ENCODE results near the gene DPEP2.
"Not testable (repeated sequence)": the region's sequence is repeated elsewhere in the genome, so short reads cannot be mapped to it uniquely, and the experiment has no call there.

The DPEP2 gene, protein sequence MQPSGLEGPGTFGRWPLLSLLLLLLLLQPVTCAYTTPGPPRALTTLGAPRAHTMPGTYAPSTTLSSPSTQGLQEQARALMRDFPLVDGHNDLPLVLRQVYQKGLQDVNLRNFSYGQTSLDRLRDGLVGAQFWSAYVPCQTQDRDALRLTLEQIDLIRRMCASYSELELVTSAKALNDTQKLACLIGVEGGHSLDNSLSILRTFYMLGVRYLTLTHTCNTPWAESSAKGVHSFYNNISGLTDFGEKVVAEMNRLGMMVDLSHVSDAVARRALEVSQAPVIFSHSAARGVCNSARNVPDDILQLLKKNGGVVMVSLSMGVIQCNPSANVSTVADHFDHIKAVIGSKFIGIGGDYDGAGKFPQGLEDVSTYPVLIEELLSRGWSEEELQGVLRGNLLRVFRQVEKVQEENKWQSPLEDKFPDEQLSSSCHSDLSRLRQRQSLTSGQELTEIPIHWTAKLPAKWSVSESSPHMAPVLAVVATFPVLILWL

DNA sequence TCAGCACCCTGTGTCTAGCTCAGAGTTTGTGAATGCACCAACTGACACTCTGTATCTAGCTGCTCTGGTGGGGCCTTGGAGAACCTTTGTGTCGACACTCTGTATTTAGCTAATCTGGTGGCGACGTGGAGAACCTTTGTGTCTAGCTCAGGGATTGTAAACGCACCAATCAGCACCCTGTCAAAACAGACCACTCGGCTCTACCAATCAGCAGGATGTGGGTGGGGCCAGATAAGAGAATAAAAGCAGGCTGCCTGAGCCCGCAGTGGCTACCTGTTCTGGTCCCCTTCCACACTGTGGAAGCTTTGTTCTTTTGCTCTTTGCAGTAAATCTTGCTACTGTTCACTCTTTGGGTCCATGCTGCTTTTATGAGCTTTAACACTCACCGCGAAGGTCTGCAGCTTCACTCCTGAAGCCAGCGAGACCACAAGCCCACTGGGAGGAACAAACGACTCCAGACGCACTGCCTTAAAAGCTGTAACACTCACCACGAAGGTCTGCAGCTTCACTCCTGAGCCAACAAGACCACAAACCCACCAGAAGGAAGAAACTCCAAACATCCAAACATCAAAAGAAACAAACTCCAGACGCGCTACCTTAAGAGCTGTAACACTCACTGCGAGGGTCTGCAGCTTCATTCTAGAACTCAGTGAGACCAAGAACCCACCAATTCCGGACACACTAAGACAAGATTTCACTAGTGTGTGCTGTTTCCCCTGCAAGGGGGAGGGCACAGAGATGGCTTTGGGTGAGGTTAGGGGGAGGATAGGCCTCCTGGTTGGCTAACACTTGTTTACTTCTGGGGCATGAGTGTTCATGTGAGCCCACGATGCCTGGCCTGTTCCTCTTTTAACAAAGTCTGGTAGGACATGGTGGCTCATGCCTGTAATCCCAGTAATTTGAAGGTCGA, at the start of gene DPEP2:
Gene DPEP2, minus strand, starts transcription at position 706 of the 910 bp plus-strand sequence. CDS start 6,272 bp downstream, outside the sequence.
- DNase-seq, result not testable (repeated sequence)

DNA sequence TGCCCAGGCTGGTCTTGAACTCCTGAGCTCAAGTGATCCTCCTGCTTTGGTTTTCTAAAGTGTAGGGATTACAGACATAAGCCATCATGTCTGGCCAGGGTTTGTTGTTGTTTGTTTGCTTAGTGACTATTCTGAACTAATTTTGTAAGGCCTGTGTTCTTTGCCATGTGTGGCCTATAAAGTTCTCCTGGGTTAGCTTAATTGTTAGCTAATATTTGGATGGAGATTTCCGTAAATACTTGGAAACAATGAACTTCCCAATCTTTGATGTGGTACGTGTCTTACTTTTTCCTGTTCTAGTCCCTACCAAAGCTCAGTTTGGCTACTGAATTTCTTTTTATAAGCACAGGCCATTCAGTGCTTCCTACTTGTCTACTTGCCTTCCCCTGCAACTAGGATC, 48.7 kb upstream of the DPEP2 start:
- no peak for DNase-seq

DNA sequence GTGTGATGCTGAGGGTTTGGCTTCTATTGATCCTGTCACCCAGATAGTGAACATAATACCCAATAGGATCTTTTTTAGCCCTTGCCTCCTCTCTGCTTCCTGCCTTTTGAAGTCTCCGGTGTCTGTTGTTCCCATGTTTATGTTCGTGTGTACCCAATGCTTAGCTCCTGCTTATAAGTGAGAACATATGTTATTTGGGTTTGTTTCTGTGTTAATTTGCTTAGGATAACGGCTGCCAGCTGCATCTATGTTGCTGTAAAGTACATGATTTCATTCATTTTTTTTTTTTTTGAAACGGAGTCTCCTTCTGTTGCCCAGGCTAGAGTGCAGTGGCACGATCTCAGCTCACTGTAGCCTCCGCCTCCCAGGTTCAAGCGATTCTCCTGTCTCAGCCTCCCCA, 46.8 kb upstream of the DPEP2 start:
- DNase-seq, result no peak

DNA sequence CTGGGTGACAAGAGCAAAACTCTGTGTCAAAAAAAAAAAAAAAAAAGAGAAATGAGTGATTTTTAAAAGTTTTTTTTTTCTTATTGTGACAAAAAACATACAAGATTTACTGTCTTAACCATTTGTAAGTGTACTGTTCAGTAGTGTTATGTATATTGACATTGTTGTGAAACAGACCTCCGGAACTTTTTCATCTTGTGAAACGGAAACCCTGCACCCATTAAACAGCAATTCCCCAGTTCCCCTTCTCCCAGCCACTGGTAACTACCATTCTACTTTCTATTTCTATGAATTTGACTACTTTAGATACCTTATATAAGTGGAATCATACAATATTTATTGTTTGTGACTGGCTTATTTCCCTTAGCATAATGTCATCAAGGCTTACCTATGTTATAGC, 42.5 kb upstream of the DPEP2 start:
- DNase-seq, result no peak

DNA sequence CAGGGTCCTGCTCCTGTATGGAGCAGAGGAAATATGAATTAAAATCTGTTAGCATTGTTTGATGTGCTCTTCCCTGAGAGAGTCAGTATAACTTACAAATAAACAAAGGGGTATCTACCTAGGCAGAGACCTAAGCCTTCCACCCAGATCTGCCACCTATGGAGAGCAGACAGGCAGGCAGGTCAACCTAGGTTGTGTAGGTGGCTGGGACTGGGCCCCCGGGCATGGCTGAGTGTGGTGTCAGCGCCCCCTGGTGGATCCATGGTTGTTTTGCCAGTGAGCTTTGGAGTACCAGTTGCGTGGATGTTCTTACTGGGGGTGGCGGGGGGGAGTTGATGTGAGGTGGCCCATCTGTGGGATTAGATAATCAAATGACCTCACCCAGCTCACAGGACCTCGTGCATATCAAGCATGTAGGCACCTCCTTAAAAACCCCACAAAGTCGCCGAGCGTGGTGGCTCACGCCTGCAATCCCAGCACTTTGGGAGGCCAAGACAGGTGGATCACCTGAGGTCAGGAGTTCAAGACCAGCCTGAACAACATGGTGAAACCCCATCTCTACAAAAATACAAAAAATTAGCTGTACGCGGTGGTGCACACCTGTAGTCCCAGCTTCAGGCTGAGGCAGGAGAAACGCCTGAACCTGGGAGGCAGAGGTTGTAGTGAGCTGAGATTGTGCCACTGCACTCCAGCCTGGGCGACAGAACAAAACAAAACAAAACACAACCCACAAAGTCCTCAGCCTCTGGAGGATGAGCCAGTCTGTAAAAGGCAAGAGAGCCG, 41.4 kb upstream of the DPEP2 start:
- peak; percentile 86 for DNase-seq

DNA sequence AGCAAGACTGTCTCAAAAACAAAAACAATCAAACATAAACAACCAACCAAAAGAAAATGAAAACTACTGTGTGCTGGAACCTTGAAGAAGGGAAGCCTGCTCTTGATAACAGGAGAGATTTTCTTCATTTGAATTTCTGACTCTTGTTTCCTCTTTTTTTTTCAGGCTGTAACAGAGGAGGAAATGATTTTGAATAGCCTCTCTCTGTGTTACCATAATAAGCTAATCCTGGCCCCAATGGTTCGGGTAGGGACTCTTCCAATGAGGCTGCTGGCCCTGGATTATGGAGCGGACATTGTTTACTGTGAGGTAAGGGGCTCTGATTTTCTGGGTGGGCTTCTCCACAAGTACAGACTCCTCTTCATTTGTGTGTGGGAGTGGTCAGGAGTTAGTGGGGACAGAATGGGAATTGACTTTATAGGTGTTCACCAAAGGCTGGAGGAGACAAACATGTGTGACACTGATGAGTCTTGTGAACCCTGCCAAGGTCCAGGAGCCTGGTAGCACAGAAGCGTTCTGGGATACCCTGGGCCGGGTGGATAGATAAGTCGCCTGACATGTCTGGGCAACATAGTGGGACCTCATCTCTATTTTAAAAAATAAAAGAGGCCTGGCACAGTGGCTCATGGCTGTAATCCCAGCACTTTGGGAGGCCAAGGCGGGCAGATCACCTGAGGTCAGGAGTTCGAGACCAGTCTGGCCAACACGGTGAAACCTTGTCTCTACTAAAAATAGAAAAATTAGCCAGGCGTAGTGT, 38.7 kb upstream of the DPEP2 start:
- no peak for DNase-seq

DNA sequence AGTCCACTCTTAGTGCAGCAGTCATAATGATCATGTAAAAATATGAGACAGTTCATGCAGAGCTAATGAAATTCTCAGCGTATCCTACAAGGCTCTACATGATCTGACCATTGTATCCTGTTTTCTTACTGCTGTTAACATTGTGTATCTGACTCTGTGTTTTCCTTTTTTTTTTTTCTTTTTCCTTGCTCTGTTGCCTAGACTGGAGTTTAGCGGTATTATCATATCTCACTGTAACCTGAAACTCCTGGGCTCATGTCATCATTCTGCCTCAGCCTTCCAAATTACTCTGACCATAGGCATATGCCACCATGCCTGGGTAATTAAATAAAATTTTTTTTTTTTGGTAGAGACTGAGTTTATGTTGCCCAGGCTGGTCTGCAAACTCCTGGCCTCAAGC, 35.9 kb upstream of the DPEP2 start:
- no peak for DNase-seq

DNA sequence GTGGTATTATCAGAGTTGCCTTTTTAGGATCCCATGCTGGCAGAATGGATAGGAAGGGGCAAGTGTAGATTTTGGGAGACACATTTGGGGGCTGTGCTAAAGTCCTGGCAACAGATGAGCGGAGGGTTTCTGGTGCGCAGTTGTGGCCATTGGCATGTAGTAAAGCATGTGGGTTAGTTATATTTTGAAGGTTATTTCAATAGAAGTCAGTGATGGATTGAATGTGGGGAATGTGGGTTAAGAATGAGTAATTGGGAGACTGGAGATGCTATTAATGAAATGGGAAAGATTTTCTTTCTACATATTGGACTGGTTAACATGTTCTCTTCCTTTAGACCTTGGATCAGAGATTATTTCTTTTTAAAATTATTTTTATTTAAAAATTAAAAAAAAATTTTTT, 33.8 kb upstream of the DPEP2 start:
- DNase-seq, result no peak

DNA sequence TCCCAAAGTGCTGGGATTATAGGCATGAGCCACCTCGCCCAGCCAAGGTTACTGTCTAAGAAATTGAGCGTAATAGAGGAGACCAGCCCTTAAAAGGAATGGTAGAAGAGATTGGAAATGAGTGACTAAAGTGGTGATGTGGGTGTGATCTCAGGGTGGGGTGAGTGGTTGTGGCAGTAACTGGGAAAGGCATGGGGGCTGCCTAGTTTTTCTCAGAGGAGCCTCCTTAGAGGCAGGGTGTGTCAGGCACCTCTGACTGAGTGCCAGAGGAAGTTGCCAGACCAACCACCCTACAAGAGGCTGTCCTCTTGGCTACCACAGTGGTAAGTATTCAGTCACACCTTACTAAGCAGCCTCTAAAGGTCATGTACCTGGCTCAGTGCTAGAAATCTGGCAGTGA, 32.7 kb upstream of the DPEP2 start:
- no peak for DNase-seq

DNA sequence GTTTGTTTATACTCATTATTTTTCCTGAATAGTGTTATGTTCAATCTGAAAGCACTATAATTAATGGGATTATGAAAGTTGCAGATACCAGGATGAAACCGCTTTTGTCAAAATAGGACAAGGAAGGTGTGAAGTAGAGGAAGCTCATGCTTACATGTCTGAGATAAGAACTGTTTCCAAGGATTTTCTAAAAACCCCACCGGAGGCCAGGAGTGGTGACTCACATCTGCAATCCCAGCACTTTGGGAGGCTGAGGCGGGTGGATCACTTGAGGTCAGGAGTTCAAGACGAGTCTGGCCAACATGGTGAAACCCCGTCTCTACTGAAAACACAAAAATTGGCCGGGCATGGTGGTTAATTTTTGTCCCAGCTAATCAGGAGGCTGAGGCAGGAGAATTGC, 30.8 kb upstream of the DPEP2 start:
- DNase-seq, result not testable (repeated sequence)

DNA sequence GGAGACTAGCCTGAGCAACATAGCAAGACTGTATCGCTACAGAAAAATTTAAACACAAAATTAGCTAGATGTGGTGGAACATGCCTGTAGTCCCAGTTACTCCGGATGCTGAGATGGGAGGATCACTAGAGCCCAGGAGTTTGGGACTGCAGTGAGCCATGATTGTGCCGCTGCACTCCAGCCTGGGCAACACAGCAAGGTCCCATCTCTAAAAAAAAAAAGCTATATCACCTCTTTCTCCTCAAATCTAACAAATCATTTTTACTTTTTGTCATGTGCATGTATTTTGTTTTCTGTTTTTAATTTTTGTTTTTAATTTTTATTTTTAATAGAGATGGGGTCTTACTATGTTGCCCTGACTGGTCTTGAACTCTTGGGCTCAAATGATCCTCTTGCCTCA, 29.7 kb upstream of the DPEP2 start:
- DNase-seq, result no peak

DNA sequence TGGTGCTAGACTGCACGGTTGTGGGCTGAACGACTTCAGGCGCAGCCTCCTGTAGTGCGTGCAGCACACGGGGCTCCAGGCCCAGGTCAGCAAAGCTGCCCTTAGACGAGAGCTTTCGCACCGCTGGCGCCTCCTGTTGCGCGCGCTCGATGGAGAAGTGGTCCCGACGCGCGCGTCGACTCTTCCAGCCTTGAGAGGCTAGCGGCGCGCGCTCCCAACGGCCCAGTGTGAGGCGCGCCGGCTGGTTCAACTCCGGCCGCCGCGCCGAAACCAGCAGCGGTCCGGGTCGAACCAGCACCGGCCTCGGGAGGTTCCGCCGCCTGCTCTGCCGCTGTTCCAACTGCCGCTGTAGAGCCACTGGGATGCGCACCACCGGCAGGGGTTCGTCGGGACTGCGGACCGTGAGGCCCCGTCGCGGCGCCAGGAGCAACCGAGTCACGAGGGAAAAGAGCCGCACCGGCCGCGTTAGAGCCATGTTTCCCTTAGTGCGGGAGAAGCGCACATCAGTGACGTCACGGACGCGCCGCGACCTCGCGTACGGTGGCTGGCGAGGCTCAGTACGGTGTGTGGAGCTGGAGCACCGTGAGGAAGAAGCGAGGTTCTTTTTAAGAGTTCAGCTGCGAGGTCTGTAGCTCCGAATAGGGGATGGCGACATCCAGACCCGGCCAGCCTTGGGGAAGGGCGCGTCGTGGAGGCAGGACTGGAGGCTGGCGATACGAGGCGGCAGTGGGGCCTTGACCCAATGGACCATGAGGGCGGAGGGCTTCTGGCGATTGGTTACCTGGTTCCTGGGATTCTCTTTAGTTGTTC, 23.6 kb upstream of the DPEP2 start, which contains the start of the genes DDX28 and DUS2:
Gene DDX28, minus strand, starts transcription at position 505 of the 810 bp plus-strand sequence. Its CDS starts 30 bp downstream, at position 475.
Gene DUS2, plus strand, starts transcription at position 557 of the 810 bp plus-strand sequence. CDS start 14,740 bp downstream, outside the sequence.
- peak; percentile 94 for DNase-seq

DNA sequence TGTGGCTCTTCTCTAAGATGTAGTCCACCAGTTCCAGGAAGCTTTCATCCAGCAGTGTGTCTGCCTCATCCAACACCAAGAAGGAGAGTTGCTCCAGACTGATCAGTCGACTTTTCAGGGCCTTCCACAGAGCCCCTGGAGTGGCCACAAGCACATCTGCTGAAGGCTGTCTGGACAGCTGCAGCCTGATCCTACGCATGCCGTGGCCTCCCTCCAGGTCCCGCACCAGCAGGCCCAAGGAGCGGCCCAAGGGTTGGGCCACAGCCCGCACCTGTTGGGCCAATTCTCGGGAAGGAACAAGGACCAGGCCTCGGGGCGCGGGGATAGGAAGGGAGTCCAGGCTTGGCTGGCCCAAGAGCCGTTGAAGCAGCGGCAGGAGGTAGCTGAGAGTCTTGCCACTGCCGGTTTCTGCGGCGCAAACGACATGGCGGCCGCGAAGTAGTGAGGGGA, 23.0 kb upstream of the DPEP2 start:
- no peak for DNase-seq

DNA sequence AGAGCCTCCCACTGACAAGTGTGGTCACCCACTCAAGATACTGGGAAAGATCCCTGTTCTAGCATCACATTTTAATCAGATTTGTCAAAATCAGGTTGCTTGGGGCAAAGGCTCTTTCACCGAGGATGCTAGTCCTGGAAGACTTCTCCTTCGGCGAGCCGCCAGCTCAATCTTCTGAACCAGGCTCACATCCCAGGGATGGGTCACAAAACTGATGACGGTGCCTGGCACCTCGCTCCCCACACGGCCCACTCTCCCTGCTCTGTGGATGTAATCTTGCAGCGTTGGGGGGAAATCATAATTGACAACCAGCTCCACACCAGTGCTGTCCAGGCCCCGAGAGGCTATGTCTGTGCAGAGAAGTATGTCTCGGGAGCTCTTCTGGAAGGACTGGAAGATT, 22.2 kb upstream of the DPEP2 start:
- no peak for DNase-seq

DNA sequence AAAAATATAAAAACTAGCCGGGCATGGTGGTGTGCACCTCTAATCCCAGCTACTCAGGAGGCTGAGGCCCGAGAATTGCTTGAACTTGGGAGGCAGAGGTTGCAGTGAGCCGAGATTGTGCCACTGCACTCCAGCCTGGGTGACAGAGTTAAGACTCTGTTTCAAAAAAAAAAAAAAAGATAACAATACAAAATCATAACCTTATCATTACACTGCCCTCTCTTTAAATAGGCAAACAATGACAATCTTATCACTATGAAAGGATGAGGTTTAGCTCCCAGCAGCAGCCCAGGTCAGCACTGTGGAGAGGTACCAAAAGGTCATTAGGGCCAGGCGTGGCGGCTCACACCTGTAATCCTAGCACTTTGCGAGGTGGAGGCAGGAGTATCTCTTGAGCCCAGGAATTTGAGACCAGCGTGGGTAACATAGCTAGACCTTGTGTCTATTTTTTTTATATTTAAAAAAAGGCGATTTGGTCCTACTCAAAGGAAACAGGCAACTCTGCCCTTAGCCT, 19.9 kb upstream of the DPEP2 start:
- no peak for DNase-seq

DNA sequence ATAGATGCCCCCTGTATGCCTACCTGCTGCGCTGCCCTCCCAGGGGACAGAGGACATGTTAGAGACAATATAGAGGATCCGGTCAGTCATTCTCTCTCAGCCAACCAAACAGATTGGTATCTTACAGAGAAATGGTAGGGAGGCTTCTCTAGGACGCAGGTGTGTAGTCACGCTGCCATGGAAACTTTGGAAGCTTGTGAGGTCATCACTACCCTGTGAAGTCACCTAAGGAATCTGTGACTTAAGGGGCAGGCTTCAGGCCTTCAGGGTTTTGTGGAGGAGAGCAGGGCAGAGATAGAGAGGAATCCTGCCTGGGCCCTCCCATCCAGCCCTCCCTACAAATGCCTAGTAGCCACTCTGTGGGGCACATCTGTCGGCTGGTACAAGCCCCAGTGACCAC, 16.4 kb upstream of the DPEP2 start, which contains the start of gene DPEP2NB:
Gene DPEP2NB, minus strand, starts transcription at position 231 of the 400 bp plus-strand sequence. Its CDS starts 141 bp downstream, at position 90.
- DNase-seq, result no peak

DNA sequence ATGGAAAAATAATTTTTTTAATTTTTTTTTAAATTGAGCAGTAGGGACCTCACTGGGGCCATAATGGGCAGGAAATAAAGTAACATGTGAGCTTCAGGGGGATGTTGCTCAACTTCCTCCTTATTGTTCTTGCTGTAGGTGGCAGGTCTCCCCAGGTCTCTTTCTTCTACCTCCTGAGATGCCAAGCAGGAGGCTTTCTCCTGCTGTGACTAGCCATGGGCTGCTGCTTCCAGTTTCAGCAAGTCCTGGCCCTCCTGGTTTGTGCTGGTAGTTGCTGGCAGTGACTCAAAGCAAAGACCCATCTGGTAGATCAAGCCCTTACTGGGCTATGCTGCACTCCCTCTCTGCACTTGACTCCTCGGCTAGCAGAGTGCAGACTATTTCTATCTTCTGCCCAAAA, 14.2 kb upstream of the DPEP2 start:
- DNase-seq, result no peak

DNA sequence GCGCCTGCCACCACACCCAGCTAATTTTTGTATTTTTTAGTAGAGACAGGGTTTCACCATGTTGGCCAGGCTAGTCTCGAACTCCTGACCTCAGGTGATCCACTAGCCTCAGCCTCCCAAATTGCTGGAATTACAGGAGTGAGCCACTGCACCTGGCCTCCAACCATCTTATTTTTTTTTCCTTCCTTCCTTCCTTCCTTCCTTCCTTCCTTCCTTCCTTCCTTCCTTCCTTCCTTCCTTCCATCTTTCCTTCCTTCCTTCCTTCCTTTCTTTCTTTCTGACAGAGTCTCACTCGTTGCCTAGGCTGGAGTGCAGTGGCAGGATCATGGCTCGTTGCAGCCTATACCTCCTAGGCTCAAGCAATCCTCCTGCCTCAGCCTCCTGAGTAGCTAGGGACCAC, 10.6 kb upstream of the DPEP2 start:
- DNase-seq, result not testable (repeated sequence)

DNA sequence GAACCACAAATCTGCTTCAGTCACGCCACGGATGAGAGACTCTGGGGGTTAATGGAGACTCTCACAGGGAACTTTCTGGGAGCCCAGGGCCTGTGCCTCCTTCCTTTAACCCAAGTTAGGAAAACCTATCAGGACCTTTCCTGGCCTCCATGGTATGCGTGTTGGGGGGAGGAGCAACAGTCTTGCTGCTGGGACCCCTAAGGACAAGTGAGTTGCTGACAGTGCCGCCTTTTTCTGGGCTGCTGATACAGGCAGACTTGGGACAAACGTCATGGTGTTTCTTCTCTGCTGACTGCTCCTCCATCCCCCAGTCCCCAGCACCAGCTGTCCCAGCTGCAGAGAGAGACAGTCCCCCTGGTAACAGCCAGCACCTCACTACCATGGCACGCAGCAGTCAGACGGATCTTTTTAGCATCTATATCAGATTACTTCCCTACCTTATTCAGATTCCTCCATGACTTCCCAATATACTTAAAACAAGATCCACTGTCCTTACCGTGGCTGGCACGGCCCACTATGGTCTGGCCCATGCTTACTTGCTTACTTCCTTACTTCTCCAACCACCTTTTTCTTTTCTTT, 10.0 kb upstream of the DPEP2 start:
- no peak for DNase-seq

DNA sequence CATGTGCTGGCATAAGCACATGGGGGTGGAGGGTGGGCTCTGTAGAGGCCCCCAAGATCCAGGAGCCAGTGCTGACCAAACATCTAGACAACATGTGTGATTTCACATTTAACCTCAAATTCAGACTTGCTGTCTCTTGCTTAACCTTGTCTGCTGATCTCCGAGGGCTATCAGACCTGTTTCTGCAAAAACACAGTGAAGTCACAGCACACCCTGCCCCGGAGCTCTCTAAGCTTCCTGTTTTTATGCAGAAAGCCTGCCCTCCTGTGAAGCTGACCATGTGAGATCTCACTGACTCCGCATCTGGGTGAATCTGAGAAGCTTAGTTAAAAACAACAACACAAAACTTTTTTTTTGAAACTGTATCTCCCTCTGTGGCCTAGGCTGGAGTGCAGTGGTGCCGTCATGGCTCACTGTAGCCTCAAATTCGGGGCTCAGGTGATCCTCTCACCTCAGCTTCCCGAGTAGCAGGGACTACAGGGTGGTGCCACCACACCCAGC, 6.6 kb upstream of the DPEP2 start:
- DNase-seq, result no peak
